ENCODE results near the gene THAP3.

Gene THAP3

DNA sequence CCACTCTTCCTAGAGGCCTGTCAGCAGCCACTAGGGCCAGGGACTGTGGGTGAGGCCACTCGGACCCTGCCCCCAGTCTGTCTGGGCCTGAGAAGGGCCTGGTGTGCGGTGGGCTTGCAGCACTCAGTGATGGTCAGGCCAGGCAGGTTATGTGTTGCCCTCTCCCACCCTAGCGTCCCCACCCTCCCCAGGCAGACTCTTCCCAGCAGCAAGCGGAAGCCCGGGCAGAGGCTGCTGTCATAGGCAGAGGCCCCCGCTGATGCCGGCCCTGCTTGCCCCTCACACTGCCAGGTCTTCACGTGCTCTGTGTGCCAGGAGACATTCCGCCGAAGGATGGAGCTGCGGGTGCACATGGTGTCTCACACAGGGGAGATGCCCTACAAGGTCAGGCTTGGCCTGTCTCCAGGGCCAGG is 38.3 kb upstream of the THAP3 start:
- no peak overlapping the region for H3K4me3 ChIP-seq (ENCODE audit: low read depth, low read length)
- TF ChIP-seq, protein P1, sequence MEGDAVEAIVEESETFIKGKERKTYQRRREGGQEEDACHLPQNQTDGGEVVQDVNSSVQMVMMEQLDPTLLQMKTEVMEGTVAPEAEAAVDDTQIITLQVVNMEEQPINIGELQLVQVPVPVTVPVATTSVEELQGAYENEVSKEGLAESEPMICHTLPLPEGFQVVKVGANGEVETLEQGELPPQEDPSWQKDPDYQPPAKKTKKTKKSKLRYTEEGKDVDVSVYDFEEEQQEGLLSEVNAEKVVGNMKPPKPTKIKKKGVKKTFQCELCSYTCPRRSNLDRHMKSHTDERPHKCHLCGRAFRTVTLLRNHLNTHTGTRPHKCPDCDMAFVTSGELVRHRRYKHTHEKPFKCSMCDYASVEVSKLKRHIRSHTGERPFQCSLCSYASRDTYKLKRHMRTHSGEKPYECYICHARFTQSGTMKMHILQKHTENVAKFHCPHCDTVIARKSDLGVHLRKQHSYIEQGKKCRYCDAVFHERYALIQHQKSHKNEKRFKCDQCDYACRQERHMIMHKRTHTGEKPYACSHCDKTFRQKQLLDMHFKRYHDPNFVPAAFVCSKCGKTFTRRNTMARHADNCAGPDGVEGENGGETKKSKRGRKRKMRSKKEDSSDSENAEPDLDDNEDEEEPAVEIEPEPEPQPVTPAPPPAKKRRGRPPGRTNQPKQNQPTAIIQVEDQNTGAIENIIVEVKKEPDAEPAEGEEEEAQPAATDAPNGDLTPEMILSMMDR (IDR thresholded peaks at IDR 0.05; ENCODE audit: borderline replicate concordance, insufficient read depth, low read depth, low read length): no peak

DNA sequence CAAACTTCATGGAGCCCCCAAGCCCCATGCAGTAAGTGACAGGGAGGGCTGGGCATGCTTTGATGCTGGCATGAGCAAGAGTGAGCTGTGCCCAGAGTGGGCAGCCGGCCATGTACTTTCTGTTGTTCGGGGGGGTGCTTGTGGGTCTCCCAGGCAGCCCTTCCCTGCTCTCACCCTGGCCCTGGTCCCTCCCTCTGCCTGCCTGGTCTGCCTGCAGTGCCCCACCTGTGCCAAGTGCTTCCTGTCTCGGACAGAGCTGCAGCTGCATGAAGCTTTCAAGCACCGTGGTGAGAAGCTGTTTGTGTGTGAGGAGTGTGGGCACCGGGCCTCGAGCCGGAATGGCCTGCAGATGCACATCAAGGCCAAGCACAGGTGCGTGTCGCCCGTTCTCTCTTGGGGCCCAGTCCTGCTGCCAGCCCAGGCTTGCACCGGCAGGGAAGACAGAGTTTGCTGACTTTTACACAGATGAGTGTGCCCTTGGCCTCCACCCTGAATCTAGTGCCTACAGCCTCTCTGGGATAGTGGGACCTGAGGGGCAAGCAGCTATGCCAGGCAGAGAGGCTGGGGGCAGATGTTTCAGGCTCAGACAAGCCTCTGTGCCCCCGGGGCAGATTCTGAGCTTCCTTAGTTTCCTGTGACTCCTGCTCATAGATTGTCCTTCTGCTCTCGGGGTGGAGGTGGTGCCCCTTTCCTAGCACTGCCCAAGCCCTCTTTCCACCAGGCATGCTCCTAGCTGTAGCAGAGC is 37.2 kb upstream of the THAP3 start:
- no peak overlapping the region for H3K4me3 ChIP-seq (ENCODE audit: low read depth, low read length)
- TF ChIP-seq, protein P1 (IDR thresholded peaks at IDR 0.05; ENCODE audit: borderline replicate concordance, insufficient read depth, low read depth, low read length): no peak

DNA sequence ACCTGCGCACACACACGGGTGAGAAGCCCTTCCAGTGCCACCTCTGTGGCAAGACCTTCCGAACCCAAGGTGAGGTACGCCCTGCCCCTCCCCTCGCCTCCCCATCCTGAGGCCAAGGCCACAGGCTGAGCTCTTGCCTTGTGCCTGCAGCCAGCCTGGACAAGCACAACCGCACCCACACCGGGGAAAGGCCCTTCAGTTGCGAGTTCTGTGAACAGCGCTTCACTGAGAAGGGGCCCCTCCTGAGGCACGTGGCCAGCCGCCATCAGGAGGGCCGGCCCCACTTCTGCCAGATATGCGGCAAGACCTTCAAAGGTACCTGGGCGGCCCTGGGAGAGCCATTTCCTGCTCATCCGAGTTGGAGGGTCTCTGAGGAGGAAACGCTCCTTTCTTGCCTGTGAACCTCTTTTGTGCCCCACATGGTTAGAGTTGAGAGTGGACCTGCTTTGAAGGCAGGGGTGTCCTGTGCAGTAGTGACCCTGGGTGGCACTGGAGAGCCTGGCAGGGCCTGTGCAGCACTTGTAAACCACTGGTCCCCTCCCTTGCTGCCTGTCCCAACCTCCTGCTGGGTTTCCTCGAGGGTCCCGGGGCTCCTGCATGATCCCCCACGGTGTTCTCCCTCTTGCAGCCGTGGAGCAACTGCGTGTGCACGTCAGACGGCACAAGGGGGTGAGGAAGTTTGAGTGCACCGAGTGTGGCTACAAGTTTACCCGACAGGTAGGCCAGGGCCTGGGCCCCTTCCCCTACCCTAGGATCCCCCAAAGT is 36.4 kb upstream of the THAP3 start:
- no peak overlapping the region for H3K4me3 ChIP-seq (ENCODE audit: low read depth, low read length)
- TF ChIP-seq, protein P1 (IDR thresholded peaks at IDR 0.05; ENCODE audit: borderline replicate concordance, insufficient read depth, low read depth, low read length): no peak

DNA sequence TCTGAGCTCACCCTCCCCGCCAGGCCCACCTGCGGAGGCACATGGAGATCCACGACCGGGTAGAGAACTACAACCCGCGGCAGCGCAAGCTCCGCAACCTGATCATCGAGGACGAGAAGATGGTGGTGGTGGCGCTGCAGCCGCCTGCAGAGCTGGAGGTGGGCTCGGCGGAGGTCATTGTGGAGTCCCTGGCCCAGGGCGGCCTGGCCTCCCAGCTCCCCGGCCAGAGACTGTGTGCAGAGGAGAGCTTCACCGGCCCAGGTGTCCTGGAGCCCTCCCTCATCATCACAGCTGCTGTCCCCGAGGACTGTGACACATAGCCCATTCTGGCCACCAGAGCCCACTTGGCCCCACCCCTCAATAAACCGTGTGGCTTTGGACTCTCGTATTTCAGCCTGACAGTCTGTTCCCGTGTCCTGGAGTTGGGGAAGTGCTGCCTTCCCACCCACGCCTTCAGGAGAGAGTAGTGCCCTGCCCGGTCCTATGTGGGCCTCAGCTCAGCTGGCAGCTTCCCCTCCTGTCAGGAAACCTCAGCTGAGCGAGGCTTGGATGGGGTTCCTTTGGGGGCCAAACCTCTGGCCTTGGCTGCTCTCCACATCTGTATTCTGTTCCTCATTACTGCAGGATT is 35.7 kb upstream of the THAP3 start:
- no peak overlapping the region for H3K4me3 ChIP-seq (ENCODE audit: low read depth, low read length)
- TF ChIP-seq, protein P1 (IDR thresholded peaks at IDR 0.05; ENCODE audit: borderline replicate concordance, insufficient read depth, low read depth, low read length): no peak

DNA sequence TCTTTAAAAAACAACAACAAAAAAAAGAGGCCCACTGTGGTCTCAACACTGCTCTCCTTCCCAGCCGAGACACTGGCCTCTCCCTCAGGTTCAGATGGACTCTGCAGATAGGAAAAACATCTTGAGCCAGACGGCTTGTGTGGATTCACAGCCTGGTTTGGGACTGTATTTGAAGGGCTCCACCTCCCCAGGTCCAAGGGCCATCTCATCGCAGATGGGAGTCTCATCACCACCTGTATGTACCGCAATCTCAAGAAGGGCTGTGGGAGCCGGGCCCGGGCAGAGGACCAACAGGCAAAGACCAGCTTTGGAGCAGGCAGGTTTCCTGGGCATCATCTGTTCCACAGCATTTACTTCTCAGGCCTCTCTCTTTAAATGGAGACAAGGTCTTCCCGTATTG is 34.6 kb upstream of the THAP3 start:
- TF ChIP-seq, protein P1 (IDR thresholded peaks at IDR 0.05; ENCODE audit: borderline replicate concordance, insufficient read depth, low read depth, low read length): no peak
- H3K4me3 ChIP-seq (ENCODE audit: low read depth, low read length): no peak overlapping the region

DNA sequence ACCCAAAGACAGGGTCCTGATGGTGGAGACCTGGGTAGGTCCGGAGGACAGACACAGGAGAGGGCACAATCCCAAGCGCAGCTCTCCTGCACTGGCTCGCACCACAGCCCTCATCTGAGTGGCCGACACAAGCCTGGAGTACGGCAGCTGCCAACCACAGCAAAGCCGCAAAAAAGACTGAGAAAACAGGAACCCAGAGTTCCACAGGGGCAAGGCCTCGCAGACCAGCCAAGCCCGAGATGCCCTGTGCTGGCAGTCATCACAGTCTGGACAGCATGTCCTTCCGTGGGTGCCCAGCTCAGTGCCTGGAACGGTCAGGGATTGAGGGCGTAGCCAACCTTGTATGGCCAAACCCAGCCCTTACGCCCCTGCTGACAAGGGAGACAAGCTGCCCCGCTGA is 33.4 kb upstream of the THAP3 start:
- TF ChIP-seq, protein P1 (IDR thresholded peaks at IDR 0.05; ENCODE audit: borderline replicate concordance, insufficient read depth, low read depth, low read length): no peak
- H3K4me3 ChIP-seq (ENCODE audit: low read depth, low read length): no peak overlapping the region
